Epidermal melanocyte (primary cell): ENCODE results near the gene HMGCS1.
"Not testable (repeated sequence)": the region's sequence is repeated elsewhere in the genome, so short reads cannot be mapped to it uniquely, and the experiment has no call there.

Source experiments
- DNase-seq: peaks from one replicate; pipeline ENCODE4 v3.0.0; 2011; ENCODE audit warnings: low spot score; ENCODE audit not compliant: insufficient read length

Gene HMGCS1

GRCh38 chr5:43312699-43313034 is 545 bp downstream of the HMGCS1 start:
- no peak for DNase-seq

- DNase-seq: no peak
These were observed 1.0 kb downstream of the HMGCS1 start for GRCh38 chr5:43312076-43312661.

DNA sequence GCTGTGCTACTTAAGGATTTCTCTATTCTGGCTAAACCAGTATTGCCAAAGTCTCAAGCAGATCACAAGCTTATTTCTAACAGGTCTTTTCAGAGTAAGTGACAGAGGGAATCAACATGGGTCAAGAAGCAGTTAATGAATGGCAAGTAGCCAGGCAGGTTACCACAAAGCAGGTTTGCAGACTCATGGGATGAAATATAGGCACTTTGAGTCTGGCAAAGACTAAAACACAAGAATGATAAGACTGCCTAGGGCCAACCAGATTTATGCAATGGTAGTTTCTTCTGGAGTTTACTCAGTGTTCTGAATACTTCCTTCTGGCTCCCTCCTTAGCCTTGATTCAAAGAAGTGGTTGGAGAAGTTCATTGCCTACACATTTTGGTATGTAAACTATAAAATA is 3.6 kb downstream of the HMGCS1 start:
- no peak for DNase-seq

GRCh38 chr5:43309122-43309521 is 4.1 kb downstream of the HMGCS1 start:
- DNase-seq: no peak

DNA sequence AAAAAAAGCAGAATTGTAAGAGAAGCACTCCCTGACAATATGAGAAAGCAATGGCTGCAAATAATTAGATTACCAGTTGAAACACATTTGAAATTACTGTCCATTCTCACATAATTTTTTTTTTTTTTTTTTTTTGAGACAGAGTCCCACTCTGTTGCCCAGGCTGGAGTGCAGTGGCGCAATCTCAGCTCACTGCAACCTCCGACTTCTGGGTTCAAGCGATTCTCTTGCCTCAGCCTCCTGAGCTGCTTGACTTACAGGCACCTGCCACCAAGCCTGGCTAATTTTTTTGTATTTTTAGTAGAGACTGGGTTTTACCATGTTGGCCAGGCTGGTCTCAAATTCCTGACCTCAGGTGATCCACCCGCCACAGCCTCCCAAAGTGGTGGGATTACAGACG is 6.3 kb downstream of the HMGCS1 start:
- not testable (repeated sequence) for DNase-seq

GRCh38 chr5:43305948-43306565 is 7.2 kb downstream of the HMGCS1 start:
- DNase-seq: peak; percentile 39

DNA sequence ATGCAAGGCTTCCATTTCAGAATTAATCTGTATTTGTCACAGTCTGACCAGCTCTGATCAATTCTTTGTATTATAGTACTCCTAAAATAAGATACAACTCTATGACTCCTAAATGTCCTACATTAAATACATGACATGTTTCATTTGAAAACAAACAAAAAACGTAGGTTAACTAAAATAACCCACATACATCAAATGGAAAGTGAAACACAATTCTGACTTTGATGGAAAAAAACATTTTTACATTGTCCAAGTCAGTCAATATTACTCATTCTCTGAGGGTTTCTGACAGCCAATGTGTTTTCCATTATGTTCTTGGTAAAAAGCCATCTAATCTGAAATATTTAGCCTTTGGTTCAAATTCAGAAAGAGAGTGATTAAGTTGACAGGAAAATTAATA is 8.7 kb downstream of the HMGCS1 start:
- no peak for DNase-seq

DNA sequence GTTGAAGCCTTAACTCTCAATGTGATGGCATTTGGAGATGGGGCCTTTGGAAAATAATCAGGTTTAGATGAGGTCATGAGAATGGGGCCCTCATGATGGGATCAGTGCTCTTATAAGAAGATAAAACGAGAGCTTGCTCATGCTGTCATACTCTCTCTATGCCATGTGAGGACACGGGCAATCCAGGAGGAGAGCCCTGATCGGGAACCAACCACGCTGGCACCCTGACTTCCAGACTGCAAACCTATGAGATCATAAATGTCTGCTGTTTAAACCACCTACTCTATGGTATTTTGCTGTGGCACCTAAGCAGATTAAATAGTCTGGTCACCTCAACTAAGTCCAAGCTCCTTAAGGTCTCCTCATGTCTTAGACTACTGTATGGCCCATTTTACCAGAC is 10.0 kb downstream of the HMGCS1 start:
- DNase-seq: no peak

DNA sequence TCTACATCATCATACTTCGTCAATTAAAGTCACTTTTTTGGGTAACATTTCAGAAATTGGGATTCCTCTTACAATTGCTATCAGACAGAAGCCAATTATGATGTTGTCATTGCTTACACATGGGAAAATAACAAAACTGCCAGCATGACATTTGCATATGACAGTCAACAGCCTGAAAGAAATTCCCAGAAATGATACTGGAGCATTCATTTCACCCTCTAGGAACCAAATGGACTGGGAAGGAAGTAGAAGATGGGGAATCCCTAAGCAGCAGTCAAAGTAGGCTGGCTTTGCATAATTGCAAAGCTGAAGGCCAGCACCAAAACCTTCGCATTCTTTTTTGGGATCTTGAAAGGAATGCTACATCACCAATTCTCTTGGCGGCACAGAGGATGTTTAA is 10.7 kb downstream of the HMGCS1 start:
- no peak for DNase-seq

- no peak for DNase-seq
These were observed 11.5 kb downstream of the HMGCS1 start for GRCh38 chr5:43301653-43302091.

DNA sequence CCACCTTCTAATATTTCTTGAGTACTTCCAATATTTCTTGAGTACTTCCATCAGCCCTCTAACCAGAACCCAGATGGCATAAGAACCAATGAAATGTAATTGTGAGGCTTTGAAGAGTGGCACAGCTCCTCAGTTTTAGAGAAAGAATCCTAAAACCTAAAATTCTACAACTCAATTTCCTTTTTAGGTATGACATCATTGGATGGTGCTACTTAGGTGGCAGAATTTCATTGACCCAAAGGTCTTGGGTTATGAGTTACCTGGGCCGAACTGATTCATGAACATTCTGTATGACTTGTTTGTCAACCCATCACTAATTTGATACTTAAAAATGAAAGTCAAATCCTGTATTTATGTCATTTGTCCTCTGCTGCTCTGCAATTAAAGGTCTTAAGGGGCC is 13.1 kb downstream of the HMGCS1 start:
- no peak for DNase-seq

DNA sequence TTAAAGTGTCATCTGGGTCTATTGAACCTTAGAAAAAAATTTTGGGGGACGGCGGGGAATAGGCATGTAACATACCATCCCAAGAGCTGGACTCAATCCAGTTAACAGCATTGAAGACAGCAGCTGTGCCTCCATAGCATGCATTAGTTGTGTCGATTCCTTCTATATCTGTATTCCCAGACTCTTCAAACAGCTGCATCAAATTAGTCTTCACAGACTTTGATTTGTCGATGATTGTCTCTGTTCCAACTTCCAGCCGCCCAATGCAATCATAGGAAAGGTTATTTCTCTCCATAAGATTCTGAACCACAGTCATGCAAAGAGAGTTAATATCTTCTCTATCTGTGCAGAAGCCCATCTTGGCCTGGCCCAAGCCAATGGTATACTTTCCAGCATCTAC is 14.8 kb downstream of the HMGCS1 start:
- no peak for DNase-seq

- DNase-seq: no peak
These were observed 16.4 kb downstream of the HMGCS1 start for GRCh38 chr5:43296835-43297234.

DNA sequence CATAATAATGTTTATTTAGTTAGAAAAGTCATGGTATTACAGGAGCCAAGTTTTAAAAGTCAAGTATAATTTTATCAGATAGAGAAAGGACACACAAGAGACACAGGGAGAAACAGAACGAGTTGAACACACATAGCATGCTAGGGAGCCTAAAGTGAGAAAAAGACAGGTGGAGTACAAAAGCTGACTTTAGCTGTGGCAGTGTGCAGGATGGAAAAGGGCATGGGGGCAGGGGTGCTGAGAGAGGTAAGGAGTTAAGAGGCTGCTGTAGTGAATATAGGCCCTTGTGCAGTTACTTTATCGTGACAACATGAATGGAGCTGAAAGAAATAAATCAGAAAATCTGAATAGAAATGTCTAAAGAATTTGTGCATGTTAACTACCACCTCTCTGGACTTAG is 18.0 kb downstream of the HMGCS1 start:
- DNase-seq: no peak

GRCh38 chr5:43294226-43294625 is 19.0 kb downstream of the HMGCS1 start:
- DNase-seq: no peak

GRCh38 chr5:43290726-43291125 is 22.5 kb downstream of the HMGCS1 start:
- no peak for DNase-seq

DNA sequence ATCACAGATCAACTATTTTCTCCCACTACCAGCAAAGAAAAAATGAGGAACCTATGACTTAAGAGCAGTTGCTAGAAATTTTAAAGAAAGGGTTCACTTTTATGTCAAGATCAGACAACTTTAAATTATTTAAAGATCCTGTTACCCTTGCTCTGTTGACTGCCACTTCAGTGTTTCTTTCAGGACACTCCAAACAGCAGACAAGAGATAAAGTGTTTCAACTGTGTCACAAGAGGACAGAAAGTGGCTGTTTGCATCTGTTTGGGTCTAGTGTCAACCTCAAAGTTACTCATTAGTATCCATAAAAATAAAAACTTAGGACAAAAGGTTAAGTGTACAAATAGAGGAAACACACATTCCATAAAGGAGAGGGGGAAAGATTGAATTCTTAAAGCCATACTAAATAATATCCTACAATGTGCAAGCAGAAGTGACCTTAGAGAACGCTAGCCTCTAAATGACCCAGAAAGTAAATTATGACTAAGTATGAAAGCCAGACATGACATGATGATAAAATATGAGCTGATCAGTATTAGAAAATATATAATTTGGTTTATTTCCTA is 24.9 kb downstream of the HMGCS1 start:
- DNase-seq: no peak

- no peak for DNase-seq
These were observed 25.7 kb downstream of the HMGCS1 start for GRCh38 chr5:43287493-43287892.

DNA sequence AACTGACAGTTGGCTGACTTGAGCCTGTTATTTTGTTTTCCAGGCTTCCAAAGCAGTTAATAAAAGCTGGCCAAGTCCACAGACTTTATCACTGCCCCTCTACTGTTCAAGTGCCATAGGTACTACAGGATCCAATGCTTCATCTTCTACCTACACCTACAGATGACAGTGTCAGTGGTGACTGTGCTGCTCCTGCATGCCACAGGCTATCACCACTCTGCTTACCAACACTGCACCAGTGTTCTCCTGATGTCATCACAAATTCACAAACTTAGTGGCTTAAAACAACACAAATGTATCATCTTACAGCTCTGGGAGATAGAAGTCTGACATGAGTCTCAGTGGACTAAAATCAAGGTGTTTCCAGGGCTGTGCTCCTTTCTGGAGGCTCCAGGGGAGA is 26.6 kb downstream of the HMGCS1 start:
- DNase-seq: no peak

GRCh38 chr5:43281840-43282658 is 31.2 kb downstream of the HMGCS1 start:
- DNase-seq: no peak

DNA sequence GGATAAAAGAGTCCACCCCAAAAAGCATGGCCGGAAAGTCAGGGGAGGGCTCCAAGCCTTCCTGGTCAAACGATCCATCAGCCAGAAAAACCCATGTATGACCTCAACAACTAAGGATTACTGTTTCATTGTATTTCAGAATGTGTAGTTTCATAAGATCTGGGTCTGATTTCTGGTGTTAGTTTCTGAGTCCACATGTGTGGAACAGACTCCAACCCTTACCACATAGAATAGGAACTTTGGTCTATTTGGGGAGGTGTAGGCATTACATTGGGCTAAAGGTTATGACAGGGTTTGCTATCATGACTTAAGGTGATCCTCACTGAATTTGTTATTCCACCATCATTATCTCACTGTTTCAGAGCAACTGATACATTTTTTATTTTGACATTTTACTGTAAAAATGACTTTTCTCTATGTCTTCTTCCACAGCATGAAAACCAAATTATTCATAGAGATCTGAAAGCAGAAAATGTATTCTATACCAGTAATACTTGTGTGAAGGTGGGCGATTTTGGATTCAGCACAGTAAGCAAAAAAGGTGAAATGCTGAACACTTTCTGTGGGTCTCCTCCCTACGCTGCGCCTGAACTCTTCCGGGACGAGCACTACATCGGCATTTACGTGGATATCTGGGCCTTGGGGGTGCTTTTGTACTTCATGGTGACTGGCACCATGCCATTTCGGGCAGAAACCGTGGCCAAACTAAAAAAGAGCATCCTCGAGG is 33.5 kb downstream of the HMGCS1 start:
- no peak for DNase-seq

- DNase-seq: no peak
These were observed 37.8 kb downstream of the HMGCS1 start for GRCh38 chr5:43275391-43275790.
